Right hindlimb (tissue), 1 donor: ENCODE data around the gene PCDH15.

ENCODE experiments used
- DNase-seq: peaks from one replicate; pipeline ENCODE4 v3.0.0-alpha.2; 2018

Gene PCDH15

GRCh38 chr10:54120806-54121205 is 680.2 kb downstream of the PCDH15 start:
- no peak for DNase-seq

DNA sequence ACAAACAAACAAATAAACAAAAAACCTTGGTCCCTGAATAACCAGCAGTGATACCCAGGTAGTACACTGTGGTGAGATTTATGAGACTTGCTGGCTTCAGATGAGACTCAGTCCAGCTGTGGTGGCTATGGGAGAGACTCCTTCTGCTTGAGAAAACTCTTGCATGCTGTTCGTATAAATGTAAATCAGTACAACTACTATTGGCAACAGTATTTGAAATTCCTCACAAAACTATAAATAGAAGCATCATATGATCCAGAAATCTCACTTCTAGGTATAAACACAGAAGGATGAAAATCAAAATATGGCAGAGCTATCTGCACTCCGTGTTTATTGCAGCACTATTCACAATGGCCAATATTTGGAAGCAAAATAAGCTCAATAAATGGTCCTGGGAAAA is 692.1 kb downstream of the PCDH15 start:
- DNase-seq = no peak

DNA sequence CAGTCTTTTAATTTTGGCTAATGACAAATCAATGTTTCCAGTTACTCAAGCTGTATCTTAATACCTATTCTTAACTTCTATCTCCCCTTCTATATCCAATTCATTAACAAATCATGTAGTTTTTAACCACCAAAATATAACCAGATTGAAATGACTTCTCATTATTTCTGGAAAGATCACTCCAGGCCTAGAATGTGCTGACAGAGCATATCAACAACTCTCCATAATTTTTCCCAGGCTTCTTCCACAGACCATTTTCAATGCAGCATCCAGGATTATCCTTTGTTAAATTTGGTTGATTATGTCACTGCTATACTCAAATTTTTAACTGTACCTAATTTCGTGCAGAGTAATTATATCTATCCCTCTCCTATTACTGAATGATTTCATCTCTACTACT is 704.1 kb downstream of the PCDH15 start:
- no peak for DNase-seq

DNA sequence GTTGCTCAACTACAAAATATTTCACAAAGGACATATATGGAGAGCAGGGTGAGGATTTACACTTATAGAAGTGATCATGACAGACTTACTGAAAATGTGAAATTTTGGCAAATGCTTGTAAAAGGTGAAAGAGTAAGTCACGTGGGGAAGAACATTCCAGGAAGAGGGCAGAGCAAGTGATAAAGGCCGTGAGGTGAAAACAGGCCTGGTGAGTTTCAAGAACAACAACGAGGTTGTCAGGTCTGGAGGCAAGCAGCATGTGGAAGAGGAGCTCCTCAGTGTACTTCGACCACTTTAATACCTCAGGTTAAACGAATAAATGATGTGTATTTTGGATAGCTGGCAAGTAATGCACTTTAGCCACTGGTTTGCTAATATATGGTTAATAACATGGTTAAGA is 706.7 kb downstream of the PCDH15 start:
- DNase-seq = no peak

DNA sequence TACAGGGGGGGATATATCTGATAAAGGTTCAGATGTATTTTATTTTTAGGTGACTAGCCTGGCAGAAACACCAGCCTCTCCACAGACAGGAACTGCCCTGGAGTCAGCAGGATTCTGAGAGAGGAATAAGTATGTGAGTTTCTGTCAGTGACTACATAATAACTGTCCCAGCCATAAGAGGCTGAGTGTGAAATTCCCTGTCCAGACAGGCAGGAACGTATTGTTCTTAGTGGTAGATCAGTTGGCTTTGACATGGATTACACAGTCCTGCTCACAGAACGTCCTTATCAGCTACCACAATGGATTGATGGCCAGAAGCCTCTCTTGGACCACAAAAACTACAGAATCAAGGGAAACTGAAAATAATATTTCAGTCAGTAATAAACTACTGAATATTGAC is 709.8 kb downstream of the PCDH15 start:
- no peak for DNase-seq

DNA sequence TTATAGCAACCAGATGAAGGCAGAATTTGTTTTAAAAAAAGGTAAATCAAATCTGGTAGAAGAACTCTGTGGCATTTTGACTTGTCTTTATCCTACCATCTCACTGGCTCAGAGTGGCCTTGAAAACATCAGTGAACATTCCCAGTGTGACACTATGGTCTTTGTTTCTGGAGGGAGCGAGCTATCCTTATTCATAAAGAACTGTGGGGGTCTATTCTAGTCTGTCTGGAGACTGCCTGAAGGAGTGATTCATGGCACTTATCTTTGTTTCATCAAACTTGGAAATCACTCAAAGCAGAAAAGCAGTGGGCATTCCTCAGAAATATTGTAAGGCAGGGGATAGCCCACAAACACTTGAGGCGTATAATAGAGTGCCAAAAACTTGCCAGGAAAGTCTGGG is 719.1 kb downstream of the PCDH15 start:
- no peak for DNase-seq

DNA sequence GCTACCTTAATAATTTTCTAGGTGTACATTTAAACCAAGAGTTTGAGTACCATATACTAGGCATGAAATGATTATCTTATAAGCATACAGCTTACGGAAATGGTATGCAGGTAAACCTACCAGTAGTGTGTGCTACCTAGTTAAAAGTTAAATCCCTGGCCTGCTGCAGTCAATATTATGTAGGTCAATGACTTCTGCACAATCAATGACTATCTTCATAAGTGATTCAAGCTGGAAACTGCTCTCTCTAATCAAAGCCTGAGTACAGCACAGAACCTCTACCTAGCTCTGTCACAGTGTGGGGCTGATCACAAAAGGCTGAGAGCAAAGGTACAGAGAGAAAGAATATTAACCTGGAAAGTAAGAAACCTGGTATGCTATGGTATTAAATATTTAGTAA is 733.7 kb downstream of the PCDH15 start:
- no peak for DNase-seq

DNA sequence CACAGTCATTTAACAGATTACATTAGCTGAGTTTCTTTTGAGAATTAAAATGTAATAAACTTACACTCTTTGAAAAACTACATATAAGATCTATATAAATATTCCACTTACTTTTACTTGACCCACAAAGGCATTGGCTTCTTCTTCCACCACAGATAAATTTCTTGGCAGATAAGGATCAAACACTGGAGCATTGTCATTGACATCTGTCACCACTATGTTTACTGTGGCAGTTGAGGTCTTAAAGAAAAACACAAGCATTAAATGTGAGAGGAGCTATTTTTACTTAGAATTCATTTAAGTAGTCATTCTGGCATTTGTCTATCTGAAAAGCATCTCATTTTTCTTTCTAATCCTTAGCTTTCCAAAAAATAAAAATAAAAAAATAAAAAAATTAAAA is 734.4 kb downstream of the PCDH15 start:
- DNase-seq = no peak

- DNase-seq = no peak
Measured at GRCh38 chr10:54065106-54065505, 735.9 kb downstream of the PCDH15 start.

GRCh38 chr10:54064215-54064614 is 736.8 kb downstream of the PCDH15 start:
- DNase-seq = no peak

DNA sequence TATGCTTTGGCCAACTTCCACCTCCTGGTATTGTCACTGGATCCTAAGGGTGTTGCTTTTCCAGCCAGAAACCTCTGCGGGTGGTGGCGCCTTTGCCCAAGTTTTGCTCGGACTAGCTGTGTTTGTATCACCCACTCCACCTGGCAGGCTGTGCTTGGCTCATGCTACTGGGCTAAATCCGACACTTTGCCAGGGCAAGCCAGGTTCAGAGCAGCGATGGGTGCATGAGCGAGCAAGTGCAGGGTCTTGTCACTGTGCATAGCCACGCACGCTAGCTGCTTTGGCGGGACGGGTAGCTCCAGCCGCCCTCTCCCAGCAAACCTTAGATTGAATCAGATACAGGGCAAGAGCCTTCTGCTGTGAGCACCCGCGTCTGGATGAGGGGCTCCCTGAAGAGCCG is 737.5 kb downstream of the PCDH15 start:
- DNase-seq = no peak

DNA sequence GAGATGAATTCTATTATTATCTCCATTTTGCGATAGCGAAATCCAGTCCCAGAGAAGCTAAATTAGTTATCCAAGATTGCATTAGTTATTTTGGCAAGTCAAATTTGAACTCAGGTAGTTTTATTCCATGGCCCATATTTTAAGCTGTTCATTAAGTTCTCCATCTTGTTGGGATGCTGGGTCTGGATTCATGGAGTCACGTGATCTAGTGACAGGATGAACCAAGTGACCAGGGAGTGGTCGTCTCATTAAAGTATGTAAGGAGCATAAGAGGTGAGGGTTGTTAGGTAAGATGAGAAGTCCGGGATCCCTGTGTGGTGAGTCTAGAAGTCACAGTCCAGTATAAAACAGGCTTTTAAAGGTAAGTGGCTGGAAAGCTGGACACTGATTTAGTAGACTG is 740.5 kb downstream of the PCDH15 start:
- no peak for DNase-seq

DNA sequence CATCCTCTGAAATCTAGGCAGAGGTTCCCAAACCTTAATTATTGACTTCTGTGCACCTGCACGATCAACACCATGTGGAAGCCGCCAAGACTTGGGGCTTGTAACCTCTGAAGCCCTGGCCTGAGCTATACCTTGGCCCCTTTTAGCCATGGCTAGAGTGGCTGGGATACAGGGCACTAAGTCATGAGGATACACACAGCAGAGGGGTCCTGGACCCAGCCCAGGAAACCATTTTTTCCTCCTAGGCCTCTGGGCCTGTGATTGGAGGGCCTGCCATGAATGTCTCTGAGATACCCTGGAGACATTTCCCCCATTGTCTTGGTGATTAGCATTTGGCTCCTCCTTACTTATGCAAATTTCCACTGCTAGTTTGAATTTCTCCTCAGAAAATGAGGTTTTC is 743.7 kb downstream of the PCDH15 start:
- no peak for DNase-seq

GRCh38 chr10:54026340-54026739 is 774.7 kb downstream of the PCDH15 start:
- no peak for DNase-seq

DNA sequence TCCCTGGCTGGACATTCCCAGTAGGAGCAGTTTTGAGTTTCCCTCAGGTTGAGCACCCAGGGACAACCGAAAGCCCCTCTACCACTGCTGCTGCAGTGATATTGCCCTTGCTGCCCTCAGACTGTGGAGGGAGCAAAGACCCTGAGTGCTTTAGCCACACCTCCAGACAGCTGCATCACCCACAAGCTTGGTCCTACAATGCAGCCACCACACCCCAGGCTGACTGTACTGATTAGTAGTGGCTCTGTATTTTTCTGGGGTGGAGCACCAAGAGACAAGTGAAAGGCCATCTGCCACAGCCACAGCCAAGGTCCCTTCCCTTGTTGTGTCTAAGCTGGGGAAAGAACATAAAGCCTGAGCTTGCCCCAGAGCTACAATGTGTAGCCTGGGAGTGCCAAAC is 789.9 kb downstream of the PCDH15 start:
- no peak for DNase-seq

DNA sequence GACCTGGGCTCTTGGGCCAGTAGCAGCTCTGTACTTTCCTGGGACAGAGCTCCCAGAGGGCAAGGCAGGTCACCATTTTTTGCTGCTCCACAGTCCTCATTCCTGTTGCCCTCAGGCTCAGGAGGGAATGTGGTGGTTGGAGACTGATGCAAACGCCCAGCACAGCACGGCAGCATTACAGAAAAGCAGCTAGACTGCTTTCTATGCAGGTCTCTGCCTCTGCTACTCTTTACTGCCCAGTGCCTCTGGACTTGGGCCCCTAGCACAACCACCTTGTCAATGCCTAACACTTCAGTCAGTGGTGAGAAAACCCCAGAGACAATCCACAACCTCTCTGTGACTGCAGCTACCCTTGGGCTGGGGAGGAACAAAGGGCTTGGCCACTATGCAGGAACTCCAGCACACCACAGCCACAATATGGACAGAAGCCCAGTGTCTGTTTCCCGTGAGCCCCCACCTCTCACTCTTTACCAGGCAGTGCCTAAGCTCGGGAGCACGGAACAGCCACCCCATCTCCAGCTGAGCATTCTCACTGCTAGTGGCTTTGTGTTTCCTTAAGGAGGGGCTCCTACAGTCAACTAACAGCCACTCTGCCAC is 790.6 kb downstream of the PCDH15 start:
- no peak for DNase-seq

DNA sequence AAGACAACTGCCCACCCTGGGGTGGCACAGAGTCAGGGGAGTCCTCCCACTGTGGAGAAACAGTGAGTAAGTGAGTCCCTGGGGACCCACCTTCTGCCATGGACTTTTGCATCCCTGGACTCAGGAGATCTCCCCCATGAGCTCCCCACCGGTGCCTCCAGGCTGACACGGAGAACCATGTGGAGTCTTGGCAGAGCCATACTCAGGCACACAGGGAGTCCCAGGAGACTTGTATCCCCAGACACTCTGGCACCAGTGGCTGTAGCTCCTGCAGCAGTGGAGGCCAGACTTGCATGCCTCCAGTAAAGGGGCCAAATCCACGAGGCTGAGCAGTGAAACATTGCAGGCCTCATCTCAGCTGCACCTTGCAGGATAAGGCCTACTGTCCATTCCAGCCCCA is 791.4 kb downstream of the PCDH15 start:
- no peak for DNase-seq

GRCh38 chr10:54002077-54002476 is 799.0 kb downstream of the PCDH15 start:
- DNase-seq = no peak

DNA sequence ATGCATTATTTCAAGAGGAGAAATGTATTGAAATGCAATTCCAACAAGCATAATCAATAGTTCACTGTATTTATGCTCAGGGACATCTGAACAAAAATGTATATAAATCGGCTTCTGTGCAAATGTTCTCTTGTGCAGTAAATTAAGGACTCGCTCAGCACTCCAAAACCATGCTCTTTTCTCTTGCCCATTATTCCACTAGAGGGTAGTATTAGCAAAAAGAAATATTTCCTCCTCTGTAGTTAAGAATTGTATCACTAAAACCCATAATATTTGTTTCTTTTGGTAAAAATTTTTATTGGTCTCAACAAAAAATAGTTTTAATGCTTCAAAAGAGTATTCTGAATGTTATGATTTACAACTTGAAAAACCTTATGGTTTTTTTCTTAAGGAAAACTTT is 803.1 kb downstream of the PCDH15 start:
- no peak for DNase-seq

- DNase-seq = no peak
Measured at GRCh38 chr10:53990799-53991238, 810.2 kb downstream of the PCDH15 start.

GRCh38 chr10:53983431-53983830 is 817.6 kb downstream of the PCDH15 start:
- no peak for DNase-seq

- no peak for DNase-seq
Measured at GRCh38 chr10:53980210-53980609, 820.8 kb downstream of the PCDH15 start.

DNA sequence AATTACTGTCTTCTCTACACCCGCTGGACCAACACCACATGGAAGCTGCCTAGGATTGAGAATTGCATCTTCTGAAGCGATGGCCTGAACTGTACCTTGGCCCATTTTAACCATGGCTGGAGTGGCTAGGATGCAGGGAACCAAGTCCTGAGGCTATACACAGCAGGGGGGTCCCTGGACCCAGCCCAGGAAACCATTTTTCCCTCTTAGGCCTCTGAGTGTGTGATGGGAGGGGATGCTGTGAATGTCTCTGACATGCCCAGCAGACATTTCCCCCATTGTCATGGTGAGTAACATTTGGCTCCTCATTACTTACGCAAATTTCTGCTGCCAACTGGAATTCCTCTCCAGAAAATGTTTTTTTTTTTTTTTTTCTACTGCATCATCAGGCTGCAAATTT is 822.7 kb downstream of the PCDH15 start:
- DNase-seq = no peak

GRCh38 chr10:53977267-53977666 is 823.8 kb downstream of the PCDH15 start:
- DNase-seq = no peak

DNA sequence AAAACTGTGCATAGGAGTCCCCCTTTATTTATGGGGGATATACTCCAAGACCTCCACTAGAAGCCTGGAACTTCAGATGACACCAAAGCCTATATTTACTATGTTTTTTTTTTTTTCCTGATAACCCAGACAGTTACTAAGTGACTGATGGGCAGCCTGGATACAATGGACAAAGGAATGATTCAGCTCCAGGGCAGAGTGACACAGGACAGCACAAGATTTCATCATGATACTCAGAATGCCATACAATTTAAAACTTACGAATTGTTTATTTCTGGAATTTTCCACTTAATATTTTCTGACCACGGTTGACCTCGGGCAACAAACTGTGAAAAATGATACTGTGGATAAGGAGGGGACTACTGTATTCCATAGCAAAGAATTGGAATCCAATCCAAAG is 843.6 kb downstream of the PCDH15 start:
- no peak for DNase-seq

- DNase-seq = no peak
Measured at GRCh38 chr10:53955091-53955490, 845.9 kb downstream of the PCDH15 start.
